Measurements from ENCODE around the gene PCBP3.
"Not testable (repeated sequence)": the region's sequence is repeated elsewhere in the genome, so short reads cannot be mapped to it uniquely, and the experiment has no call there.

GRCh38 chr21:45952527-45952926 is 309.0 kb downstream of the PCBP3 start:
- not testable (repeated sequence) for TF ChIP-seq POLR2A (IDR thresholded peaks at IDR 0.05; ENCODE audit: low read depth, low read length); JUN (IDR thresholded peaks at IDR 0.05; ENCODE audit: borderline replicate concordance, insufficient read depth, insufficient read length, low read depth)
- TF ChIP-seq, protein P1, sequence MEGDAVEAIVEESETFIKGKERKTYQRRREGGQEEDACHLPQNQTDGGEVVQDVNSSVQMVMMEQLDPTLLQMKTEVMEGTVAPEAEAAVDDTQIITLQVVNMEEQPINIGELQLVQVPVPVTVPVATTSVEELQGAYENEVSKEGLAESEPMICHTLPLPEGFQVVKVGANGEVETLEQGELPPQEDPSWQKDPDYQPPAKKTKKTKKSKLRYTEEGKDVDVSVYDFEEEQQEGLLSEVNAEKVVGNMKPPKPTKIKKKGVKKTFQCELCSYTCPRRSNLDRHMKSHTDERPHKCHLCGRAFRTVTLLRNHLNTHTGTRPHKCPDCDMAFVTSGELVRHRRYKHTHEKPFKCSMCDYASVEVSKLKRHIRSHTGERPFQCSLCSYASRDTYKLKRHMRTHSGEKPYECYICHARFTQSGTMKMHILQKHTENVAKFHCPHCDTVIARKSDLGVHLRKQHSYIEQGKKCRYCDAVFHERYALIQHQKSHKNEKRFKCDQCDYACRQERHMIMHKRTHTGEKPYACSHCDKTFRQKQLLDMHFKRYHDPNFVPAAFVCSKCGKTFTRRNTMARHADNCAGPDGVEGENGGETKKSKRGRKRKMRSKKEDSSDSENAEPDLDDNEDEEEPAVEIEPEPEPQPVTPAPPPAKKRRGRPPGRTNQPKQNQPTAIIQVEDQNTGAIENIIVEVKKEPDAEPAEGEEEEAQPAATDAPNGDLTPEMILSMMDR (IDR thresholded peaks at IDR 0.05; ENCODE audit: extremely low read depth in 1 of 2, insufficient read depth in 1 of 2, low read depth in 1 of 2, low read length in 2 of 2): not testable (repeated sequence)

Data from endothelial cell of umbilical vein (primary cell).